Astrocyte (in vitro differentiated cells and primary cell): ENCODE data around the gene RTL1.

ENCODE experiments used
- CTCF ChIP-seq: IDR thresholded peaks from 2 replicates; pipeline ENCODE4 v1.5.1; 2011; ENCODE audit warnings: low read depth, mild to moderate bottlenecking, inconsistent platforms, low read length, moderate library complexity; ENCODE audit not compliant: insufficient read depth
- EZH2 ChIP-seq: IDR thresholded peaks from 2 replicates; pipeline ENCODE4 v1.6.1; 2012; ENCODE audit warnings: mild to moderate bottlenecking, low read length, inconsistent platforms; ENCODE audit not compliant: insufficient read depth

- no peak for TF ChIP-seq CTCF
- no peak for TF ChIP-seq EZH2
These were observed 21.2 kb downstream of the RTL1 start for GRCh38 chr14:100882026-100882967.
